RPMI7951 (cell line): ENCODE measurements around the gene CTBP2. TPM values are rescaled to one million over a fixed set of nuclear protein-coding genes. Genes with fewer than 3 reads are reported as not detected.

Experiments
- DNase-seq: peaks from one replicate; pipeline ENCODE4 v3.0.0-alpha.2; 2012; ENCODE audit warnings: low read depth
- total RNA-seq: library from RNA; depleted of rRNA; stranded (reverse); fragments of >200 nt; shearing (Covaris generic); gene quantifications from 2 replicates; pipeline ENCODE4 v1.2.3, GENCODE V29; 2014; rRNA removed

CTBP2 gene
- total RNA-seq, 1 experiment from 2014 or later, result 45.4 TPM

DNA sequence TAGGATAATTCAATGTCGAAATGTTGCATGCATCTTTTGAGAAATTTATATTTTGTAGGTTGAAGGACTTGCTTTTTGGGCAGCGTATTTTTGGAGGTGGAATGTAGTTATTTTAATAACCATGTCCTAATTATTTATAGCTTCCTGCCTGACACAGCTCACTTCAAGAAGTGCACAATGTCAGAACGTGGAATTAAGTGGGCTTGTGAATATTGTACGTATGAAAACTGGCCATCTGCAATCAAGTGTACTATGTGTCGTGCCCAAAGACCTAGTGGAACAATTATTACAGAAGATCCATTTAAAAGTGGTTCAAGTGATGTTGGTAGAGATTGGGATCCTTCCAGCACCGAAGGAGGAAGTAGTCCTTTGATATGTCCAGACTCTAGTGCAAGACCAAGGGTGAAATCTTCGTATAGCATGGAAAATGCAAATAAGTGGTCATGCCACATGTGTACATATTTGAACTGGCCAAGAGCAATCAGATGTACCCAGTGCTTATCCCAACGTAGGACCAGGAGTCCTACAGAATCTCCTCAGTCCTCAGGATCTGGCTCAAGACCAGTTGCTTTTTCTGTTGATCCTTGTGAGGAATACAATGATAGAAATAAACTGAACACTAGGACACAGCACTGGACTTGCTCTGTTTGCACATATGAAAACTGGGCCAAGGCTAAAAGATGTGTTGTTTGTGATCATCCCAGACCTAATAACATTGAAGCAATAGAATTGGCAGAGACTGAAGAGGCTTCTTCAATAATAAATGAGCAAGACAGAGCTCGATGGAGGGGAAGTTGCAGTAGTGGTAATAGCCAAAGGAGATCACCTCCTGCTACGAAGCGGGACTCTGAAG, 217.8 kb downstream of the CTBP2 start:
- DNase-seq, result no peak

DNA sequence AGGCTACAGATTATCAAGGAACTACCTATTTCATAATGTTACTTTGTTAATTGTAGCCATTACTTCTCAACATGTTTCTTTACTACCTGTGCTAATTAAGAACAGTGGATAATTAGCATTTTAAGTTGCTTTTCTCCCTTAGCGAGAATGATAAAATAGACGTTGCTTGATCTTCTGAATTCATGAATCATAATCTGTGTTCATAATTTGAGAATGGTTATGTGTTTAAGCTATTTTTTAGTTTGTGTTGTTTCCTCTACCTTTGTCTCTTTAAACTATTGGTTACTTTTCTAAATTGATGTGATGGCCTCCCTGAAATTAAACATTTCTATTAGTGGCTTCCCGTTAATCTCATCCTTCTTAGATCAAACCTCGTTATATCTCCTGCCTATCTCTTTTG, 218.5 kb downstream of the CTBP2 start, which contains the start of gene ZRANB1:
Gene ZRANB1 (plus strand): TSS at position 301 of the 400 bp plus-strand sequence. CDS start 371 bp downstream, outside the sequence.
- DNase-seq, result no peak

DNA sequence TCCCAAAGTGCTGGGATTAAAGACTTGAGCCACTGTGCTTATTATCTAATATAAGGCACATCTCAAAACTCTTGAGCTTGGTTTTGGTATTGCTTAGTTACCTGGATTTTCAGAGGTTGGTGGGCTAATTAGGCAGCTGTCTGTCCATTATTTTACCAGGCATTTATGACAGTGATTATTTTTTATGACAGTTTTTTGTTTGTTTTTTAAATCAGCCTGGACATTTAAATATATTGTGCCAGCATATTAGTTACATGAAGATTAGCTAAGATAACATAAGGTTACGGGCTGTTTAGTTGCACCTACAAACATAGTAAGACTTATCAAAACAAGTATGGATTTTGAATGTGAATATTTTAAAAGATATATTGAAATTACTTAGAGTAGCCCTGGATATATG, 221.1 kb downstream of the CTBP2 start:
- no peak for DNase-seq

DNA sequence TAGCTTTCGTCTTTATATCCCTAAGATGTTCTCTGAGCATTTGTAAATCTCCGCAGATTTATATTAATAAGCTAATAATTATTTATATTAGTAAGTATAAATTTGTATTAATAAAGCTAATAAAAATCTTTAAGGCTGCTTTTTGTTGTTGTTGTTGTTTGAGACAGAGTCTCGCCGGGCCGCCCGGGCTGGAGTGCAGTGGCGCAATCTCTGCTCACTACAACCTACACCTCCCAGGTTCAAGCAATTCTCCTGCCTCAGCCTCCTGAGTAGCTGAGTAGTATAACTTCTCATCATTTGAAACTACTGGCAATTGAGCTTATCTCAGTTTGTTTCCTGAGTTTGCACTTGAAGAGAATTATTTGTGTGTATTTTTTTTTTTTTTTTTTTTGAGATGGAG, 223.6 kb downstream of the CTBP2 start:
- no peak for DNase-seq

DNA sequence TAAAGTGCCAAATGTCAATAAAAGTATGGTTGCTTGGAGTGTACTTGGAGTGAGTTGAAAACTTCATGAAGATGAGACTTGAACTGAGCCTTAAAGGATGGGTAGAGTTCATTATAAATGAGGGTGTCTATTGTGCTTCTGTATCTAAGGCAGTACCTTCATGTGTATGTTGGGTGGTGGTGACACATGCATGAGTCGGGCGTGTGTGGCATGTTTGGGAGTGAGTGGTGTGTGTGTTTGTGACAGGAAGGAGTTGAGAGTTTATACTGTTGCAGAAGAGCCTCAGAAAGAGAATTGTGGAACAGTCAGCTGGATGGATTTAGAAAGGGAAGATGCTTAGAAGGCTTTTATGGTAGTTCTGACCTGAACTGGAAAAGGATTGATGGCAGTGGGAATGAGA, 224.4 kb downstream of the CTBP2 start:
- DNase-seq, result peak; percentile 11

Other genes starting within 250 kb of the CTBP2 start
- gene ZRANB1, start 218.4 kb downstream of the CTBP2 start, total RNA-seq, result 10.8 and 12.4 TPM in 2 replicates